Osteocyte (in vitro differentiated cells): ENCODE measurements around the gene PTPRK. TPM values are rescaled to one million over a fixed set of nuclear protein-coding genes. Genes with fewer than 3 reads are reported as not detected.
A peak's percentile ranks its signal among the peaks of the same experiment; 100 is the strongest.

Experiments
- DNase-seq: peaks from one replicate; pipeline ENCODE4 v3.0.0; 2021; ENCODE audit warnings: mixed read lengths; ENCODE audit not compliant: unreplicated experiment; ENCODE audit errors: extremely low spot score
- H3K27ac Mint-ChIP-seq: one replicate; pipeline ENCODE4 v1.8.0; 2021; ENCODE audit warnings: mild to moderate bottlenecking, mixed read lengths; ENCODE audit not compliant: unreplicated experiment
- H3K27me3 Mint-ChIP-seq: one replicate; pipeline ENCODE4 v1.8.0; 2021; ENCODE audit warnings: mixed read lengths; ENCODE audit not compliant: unreplicated experiment
- H3K36me3 Mint-ChIP-seq: one replicate; pipeline ENCODE4 v1.8.0; 2021; ENCODE audit warnings: mixed read lengths; ENCODE audit not compliant: unreplicated experiment
- H3K4me1 Mint-ChIP-seq: one replicate; pipeline ENCODE4 v1.8.0; 2021; ENCODE audit warnings: mixed read lengths; ENCODE audit not compliant: unreplicated experiment
- H3K4me3 Mint-ChIP-seq: one replicate; pipeline ENCODE4 v1.8.0; 2021; ENCODE audit warnings: mild to moderate bottlenecking, moderate library complexity, mixed read lengths; ENCODE audit not compliant: unreplicated experiment
- H3K9me3 Mint-ChIP-seq: one replicate; pipeline ENCODE4 v1.8.0; 2021; ENCODE audit warnings: mixed read lengths; ENCODE audit not compliant: unreplicated experiment
- CTCF ChIP-seq: fragments of 200-600 bp; sonication (generic); IDR thresholded peaks from 2 replicates; pipeline ENCODE4 v1.5.0; 2021; ENCODE audit warnings: antibody characterized with exemption, mild to moderate bottlenecking, moderate library complexity
- total RNA-seq: library from RNA; stranded (reverse); gene quantifications from 2 replicates; pipeline ENCODE4 v1.2.1, GENCODE V29; 2021

The PTPRK gene
- total RNA-seq, 1 donor from 2014 or later: 130 TPM

GRCh38 chr6:128406453-128406852 lies 113.9 kb downstream of the PTPRK start:
- no peak for DNase-seq
- H3K27me3 Mint-ChIP-seq: no peaks in the 10 kb centered on the region
- H3K36me3 Mint-ChIP-seq: peaks cover 6% of the 10 kb centered on the region
- peaks cover 23% of the 10 kb centered on the region for H3K4me1 Mint-ChIP-seq
- H3K27ac Mint-ChIP-seq: no peak overlapping the region
- TF ChIP-seq CTCF: no peak
- H3K4me3 Mint-ChIP-seq: no peak overlapping the region
- H3K9me3 Mint-ChIP-seq: no peaks in the 10 kb centered on the region

GRCh38 chr6:128403618-128404444 lies 116.6 kb downstream of the PTPRK start:
- peaks cover 6% of the 10 kb centered on the region for H3K36me3 Mint-ChIP-seq
- DNase-seq: no peak
- H3K4me3 Mint-ChIP-seq: no peak overlapping the region
- peak overlapping the region; percentile 58 for H3K27ac Mint-ChIP-seq
- TF ChIP-seq CTCF: no peak
- peaks cover 21% of the 10 kb centered on the region for H3K4me1 Mint-ChIP-seq
- no peaks in the 10 kb centered on the region for H3K27me3 Mint-ChIP-seq
- no peaks in the 10 kb centered on the region for H3K9me3 Mint-ChIP-seq

GRCh38 chr6:128400875-128401274 lies 119.5 kb downstream of the PTPRK start:
- Mint-ChIP-seq H3K4me3 (no peak overlapping the region), H3K27ac (no peak overlapping the region), H3K36me3 (peaks cover 9% of the 10 kb centered on the region), H3K27me3 (no peaks in the 10 kb centered on the region), H3K4me1 (peaks cover 19% of the 10 kb centered on the region), H3K9me3 (peaks cover 3% of the 10 kb centered on the region)
- no peak for DNase-seq
- TF ChIP-seq CTCF: no peak

GRCh38 chr6:128397996-128398395 lies 122.4 kb downstream of the PTPRK start:
- no peak for TF ChIP-seq CTCF
- Mint-ChIP-seq H3K27me3 (no peaks in the 10 kb centered on the region), H3K9me3 (peaks cover 3% of the 10 kb centered on the region), H3K4me3 (no peak overlapping the region), H3K4me1 (peaks cover 8% of the 10 kb centered on the region), H3K36me3 (peaks cover 11% of the 10 kb centered on the region), H3K27ac (no peak overlapping the region)
- no peak for DNase-seq

- Mint-ChIP-seq H3K4me3 (no peak overlapping the region), H3K36me3 (peaks cover 18% of the 10 kb centered on the region), H3K9me3 (peaks cover 3% of the 10 kb centered on the region), H3K27me3 (no peaks in the 10 kb centered on the region), H3K27ac (no peak overlapping the region), H3K4me1 (peaks cover 4% of the 10 kb centered on the region)
- DNase-seq: no peak
- no peak for TF ChIP-seq CTCF
Observed at GRCh38 chr6:128395596-128395995, 124.8 kb downstream of the PTPRK start.
